HG02623 (cell line): Measurements from ENCODE around the gene OSBP2.

Experiments used
- ATAC-seq: cut with Tn5 transposase; IDR thresholded peaks from one replicate; pipeline ENCODE4 v1.9.1; 2021; ENCODE audit warnings: moderate library complexity; ENCODE audit not compliant: unreplicated experiment

The OSBP2 gene

GRCh38 chr22:30878516-30879414, 184.1 kb downstream of the OSBP2 start:
- no peak for ATAC-seq

GRCh38 chr22:30879415-30879797, 184.7 kb downstream of the OSBP2 start:
- no peak for ATAC-seq

GRCh38 chr22:30880181-30880601, 185.5 kb downstream of the OSBP2 start:
- ATAC-seq, result no peak

GRCh38 chr22:30880847-30881246, 186.2 kb downstream of the OSBP2 start:
- ATAC-seq, result no peak

GRCh38 chr22:30881361-30882183, 186.9 kb downstream of the OSBP2 start:
- no peak for ATAC-seq

- no peak for ATAC-seq
Measured at GRCh38 chr22:30882184-30882717, 187.6 kb downstream of the OSBP2 start.

GRCh38 chr22:30882974-30883533, 188.4 kb downstream of the OSBP2 start:
- ATAC-seq, result no peak

GRCh38 chr22:30883586-30884145, 189.0 kb downstream of the OSBP2 start:
- no peak for ATAC-seq

- no peak for ATAC-seq
Measured at GRCh38 chr22:30884211-30885000, 189.7 kb downstream of the OSBP2 start.

GRCh38 chr22:30885001-30885366, 190.3 kb downstream of the OSBP2 start:
- ATAC-seq, result no peak

GRCh38 chr22:30885591-30885990, 190.9 kb downstream of the OSBP2 start:
- ATAC-seq, result no peak

GRCh38 chr22:30887453-30887852, 192.8 kb downstream of the OSBP2 start:
- ATAC-seq, result no peak

- no peak for ATAC-seq
Measured at GRCh38 chr22:30887861-30888260, 193.2 kb downstream of the OSBP2 start.

GRCh38 chr22:30889268-30889995, 194.8 kb downstream of the OSBP2 start:
- no peak for ATAC-seq

- no peak for ATAC-seq
Measured at GRCh38 chr22:30889996-30890480, 195.4 kb downstream of the OSBP2 start.

- ATAC-seq, result no peak
Measured at GRCh38 chr22:30890686-30891442, 196.2 kb downstream of the OSBP2 start.

GRCh38 chr22:30891443-30891755, 196.7 kb downstream of the OSBP2 start:
- no peak for ATAC-seq

GRCh38 chr22:30891781-30892180, 197.1 kb downstream of the OSBP2 start:
- no peak for ATAC-seq

GRCh38 chr22:30892286-30892685, 197.6 kb downstream of the OSBP2 start:
- ATAC-seq, result no peak
